H54 (cell line): ENCODE data around the gene PIGR.
A peak's percentile ranks its signal among the peaks of the same experiment; 100 is the strongest.

Experiments used
- DNase-seq: peaks from one replicate; pipeline ENCODE4 v3.0.0; 2011; ENCODE audit warnings: low spot score, mixed read lengths; ENCODE audit not compliant: insufficient read length
- FAIRE-seq: peaks from 3 replicates; lab custom pipeline; 2011; peaks lifted over from hg19 to GRCh38; lab: Jason Lieb, UNC
- POLR2A ChIP-seq: IDR thresholded peaks from 2 replicates; pipeline ENCODE4 v1.6.1; 2011; ENCODE audit warnings: low read depth, mild to moderate bottlenecking, low read length

PIGR gene

GRCh38 chr1:206905295-206906164 is 40.7 kb downstream of the PIGR start:
- peak; percentile 87 for DNase-seq
- FAIRE-seq = peak; percentile 36
- TF ChIP-seq POLR2A = no peak

- TF ChIP-seq POLR2A = no peak
- DNase-seq (no peak), FAIRE-seq (no peak)
These were observed 41.7 kb downstream of the PIGR start for GRCh38 chr1:206904423-206905142.

GRCh38 chr1:206903687-206904086 is 42.6 kb downstream of the PIGR start:
- TF ChIP-seq POLR2A = no peak
- DNase-seq = no peak
- no peak for FAIRE-seq

- no peak for TF ChIP-seq POLR2A
- DNase-seq = no peak
- no peak for FAIRE-seq
These were observed 43.6 kb downstream of the PIGR start for GRCh38 chr1:206902702-206903101.

- TF ChIP-seq POLR2A = no peak
- no peak for FAIRE-seq
- no peak for DNase-seq
These were observed 44.3 kb downstream of the PIGR start for GRCh38 chr1:206901944-206902343.

GRCh38 chr1:206900149-206900548 is 46.1 kb downstream of the PIGR start:
- DNase-seq = no peak
- no peak for FAIRE-seq
- no peak for TF ChIP-seq POLR2A

- DNase-seq (no peak), FAIRE-seq (no peak)
- TF ChIP-seq POLR2A = no peak
These were observed 46.5 kb downstream of the PIGR start for GRCh38 chr1:206899717-206900116.

GRCh38 chr1:206898915-206899431 is 47.3 kb downstream of the PIGR start:
- FAIRE-seq = no peak
- no peak for TF ChIP-seq POLR2A

GRCh38 chr1:206898089-206898914 is 48.0 kb downstream of the PIGR start:
- TF ChIP-seq POLR2A = no peak
- no peak for FAIRE-seq
- no peak for DNase-seq

More at GRCh38 chr1:206898915-206899431, 47.3 kb downstream of the PIGR start:
- DNase-seq = no peak

- no peak for DNase-seq
- no peak for TF ChIP-seq POLR2A
- no peak for FAIRE-seq
These were observed 49.1 kb downstream of the PIGR start, which contains the start of gene IL24 for GRCh38 chr1:206897175-206897574. Gene IL24 (plus strand): TSS chr1:206897443. CDS start chr1:206897833, 390 bp downstream.

- DNase-seq (no peak), FAIRE-seq (no peak)
- TF ChIP-seq POLR2A = no peak
These were observed 50.0 kb downstream of the PIGR start for GRCh38 chr1:206896261-206896660.

- DNase-seq (no peak), FAIRE-seq (no peak)
- TF ChIP-seq POLR2A = no peak
These were observed 50.4 kb downstream of the PIGR start for GRCh38 chr1:206895837-206896242.

- no peak for TF ChIP-seq POLR2A
- DNase-seq (no peak), FAIRE-seq (no peak)
These were observed 50.9 kb downstream of the PIGR start for GRCh38 chr1:206895325-206895724.
